GM04503 (cell line): Measurements from ENCODE around the gene HOXB8.

Source experiments
- DNase-seq: peaks from one replicate; pipeline ENCODE4 v3.0.0-alpha.2; 2012; ENCODE audit warnings: low read depth

HOXB8 gene

DNA sequence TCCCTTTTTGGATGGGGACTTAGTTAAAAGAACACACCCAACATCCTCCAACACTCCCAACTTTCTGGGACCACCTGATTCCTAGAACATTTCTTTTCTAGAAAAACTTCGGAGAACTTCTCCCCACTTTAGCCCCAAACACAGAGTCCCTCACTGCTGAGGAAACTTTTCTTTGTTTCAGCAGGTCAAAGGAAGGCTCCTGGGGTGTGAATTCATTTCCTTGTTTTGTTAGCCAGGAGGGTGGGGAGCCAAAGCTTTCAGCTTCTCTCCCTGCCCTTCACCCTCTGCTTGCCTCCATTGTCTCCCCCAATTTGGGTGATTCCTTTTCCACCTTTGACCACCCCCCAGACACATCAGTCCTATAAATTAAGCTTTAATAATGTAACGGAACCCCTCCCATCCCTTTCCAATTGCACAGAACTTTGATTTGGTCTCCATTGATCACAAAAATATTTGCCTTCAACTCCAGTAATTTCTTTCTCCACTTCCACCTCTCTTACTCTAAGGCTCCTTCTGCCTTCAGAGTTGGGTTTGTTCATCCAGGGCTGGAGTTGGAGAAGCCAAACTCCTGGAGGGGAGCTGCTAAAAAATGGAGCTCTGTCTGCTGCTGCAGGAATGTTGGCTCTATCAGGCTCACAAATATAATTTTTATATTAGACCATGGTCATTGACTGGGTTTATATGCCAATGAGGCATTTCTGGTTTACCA lies 47.3 kb downstream of the HOXB8 start:
- DNase-seq: no peak

DNA sequence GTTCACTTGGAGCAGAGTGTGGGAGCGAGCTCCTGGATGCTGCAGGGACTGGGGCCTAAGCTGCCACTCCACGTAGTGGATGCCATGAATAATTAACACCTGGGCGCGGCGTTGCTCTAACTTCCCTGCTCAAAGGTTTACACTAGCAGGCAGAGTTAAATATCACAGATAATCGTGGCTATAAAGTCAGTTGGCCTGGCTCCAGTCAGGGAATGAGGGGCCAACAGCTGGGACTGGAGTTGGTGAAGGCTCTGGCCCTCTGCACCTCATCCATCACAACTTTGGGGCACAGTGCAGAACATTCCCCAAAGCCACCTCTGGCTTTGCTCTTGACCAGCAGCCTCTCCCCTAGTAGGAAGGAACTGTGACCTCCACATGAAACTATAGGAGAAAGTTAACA lies 47.9 kb downstream of the HOXB8 start:
- no peak for DNase-seq

DNA sequence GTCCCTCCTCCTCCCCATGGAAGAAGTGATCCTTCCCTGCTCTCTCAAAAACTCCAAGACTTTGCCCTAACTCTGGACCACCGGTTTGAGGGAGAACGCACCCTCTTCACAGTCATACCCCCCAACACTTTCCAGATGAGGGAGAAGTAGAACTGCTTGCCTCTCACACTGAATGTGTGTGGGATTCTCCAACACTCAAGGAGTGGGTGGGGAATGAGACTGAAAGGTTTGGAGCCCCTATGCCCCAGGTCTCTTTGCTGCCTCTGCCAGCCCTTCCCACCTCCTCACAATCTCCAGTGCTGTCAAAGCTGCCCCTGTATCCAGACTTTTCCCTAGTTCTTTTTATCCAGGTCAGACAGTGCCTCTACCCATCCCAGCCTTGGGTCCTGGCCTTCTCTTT lies 48.4 kb downstream of the HOXB8 start:
- DNase-seq: no peak

DNA sequence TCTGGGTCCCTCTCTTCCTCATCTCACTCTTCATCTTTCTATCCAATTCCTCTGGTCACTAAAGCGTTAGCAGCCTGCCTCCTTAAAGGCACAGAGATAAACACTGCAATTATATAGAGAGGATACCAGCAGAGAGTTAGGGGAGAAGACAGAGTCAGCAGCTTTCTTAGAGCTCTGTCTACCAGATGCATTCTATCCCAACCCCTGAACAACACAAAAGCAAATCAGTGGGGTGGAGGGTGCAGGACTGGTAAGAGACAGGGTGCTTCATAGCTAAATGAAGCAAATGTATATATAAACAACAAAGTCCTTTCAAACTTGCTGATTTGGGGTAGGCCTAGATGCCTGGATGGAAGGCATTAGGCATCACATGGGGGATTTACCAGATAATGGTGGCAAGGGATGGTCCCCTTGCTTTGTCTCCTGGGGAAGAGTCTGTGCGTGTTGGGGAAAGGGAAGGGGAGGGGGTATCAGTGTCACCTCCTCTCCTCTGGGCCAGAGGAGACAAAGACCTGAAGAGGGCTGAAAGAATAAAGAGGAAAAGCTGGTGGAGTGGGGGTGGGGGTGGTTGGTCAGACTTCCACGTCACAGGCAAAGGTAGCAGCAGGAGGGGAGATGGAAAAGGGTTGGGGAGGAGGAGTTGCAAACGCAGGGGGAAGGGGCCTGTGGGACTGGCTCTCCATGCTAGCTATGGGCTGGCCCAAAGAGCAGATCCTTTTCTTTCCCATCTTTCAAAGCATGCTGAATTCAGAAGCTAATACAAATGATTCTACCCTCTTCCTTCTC lies 49.0 kb downstream of the HOXB8 start:
- no peak for DNase-seq

DNA sequence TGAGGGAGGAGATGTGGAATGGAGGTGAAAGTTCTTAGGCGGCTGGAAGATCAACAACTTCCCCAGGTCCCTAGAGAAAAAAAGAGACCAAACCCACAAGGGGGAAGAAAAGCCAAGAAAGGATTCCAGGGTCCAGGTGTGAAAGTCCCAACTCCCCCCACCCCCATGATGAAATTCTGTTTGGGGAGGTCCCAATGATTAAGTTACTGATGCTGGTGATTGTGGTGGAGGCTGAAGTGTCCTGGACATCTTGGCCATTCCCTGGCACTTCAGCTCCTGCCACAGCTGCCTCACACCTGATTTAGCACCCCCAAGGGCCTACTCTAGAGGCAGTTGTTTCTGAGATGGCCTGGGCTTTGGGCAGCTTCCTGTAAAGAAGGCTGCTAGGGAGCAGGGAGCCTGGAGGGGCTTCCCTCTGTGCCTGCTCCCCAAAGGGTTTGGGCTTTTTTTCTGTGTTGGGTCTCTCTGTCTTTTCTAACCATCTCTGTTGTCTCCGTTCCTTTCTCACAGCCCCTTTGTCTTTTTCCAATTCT lies 50.0 kb downstream of the HOXB8 start:
- DNase-seq: no peak

DNA sequence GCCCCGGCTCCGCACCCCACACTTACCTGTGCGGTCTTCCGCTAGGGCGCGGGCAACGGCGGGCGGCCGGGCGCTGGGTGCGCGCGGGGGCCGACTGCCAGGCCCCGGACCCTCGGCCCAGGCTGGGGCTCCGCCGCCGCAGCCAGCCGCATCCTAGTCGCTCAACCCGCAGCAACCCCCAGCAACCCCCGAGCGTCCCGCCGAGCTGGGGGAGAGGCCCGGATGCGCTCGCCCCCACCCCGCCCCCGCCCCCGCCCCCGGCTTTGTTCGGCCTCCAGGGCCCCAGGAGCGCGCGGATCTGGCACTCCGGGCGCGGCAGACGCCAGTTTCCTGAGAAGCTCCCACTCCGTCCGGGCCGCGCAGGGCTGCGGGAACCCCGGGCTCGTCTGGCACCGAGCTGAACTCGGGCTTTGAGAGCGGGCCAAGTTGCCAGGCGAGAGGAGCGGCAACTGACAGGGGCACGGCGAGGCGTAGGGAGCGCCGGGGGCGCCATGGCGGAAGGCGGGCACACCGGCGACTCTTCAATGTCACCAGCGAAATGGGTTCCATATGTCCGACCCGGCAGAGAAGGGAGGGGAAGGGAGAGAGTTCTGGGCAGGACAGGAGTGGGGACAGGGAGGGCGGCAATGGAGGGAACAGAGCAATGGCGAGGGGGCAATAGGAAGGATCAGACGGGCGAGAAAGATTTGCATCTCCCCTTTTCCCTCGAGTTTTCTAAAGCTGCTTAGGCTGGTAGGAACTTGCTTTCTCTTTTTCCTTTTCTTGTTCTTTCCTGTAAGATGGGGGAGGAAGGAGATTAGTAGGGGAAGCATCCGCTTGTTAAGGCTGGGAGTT lies 50.7 kb downstream of the HOXB8 start:
- no peak for DNase-seq

DNA sequence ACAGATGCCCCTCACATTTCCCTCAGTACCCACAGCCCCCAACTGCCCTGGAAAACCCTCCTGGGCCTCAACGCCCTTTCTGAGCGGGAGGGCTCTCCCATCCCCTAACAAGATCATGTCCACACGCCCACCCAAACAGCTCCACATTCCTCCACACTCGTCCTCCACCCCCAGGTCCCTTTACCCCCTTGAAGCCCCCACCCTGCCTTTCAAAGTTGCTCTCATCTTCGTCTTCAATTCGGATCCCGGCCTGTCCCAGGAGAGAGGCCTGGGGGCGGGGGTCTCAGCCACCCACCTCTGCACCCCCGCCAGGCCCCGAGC lies 51.3 kb downstream of the HOXB8 start:
- DNase-seq: no peak

DNA sequence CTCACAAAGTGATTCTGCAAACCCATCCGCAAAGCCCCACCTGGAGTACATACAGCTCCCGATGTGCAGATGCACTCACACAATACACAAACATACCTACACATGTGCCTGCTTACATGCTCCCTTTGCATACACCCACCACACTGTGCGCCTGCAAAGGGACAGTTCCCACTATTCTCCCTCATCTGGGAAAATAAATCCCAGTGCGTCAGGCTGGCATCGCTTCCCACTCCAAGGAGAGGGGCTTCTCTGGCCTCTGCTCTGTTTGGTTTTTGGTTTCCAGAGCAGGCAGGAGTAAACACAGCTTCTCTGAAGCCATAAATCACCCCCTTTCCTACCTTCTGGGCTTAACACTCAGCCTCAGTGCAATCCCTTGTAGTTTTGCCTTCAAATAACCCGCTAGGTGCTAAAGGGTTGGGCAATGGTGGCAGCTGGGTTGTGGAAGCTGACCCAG lies 51.7 kb downstream of the HOXB8 start:
- DNase-seq: no peak

DNA sequence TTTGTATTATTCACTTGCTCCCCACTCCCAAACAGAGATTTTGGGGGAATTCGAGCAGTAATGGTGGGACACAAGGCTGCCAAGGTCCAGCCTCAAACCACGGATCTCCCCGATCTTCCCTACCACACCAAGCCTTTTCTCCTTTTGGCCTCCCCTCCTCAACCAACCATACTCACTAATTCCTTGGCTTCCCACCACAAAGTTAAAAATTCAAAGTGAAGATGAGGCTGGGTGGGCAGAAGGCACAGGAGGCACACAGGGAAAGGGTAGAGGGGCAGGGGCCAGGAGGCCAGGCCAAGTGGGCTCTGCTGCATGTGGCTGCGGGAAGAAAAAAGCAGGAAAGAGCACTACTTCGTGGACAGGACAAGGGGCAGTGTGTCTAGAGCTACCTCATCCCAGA lies 52.2 kb downstream of the HOXB8 start:
- DNase-seq: no peak
